Measurements from ENCODE around the gene CAPN12.

CAPN12 gene

GRCh38 chr19:38683393-38684077 lies 60.7 kb downstream of the CAPN12 start:
- H3K27ac ChIP-seq (ENCODE audit: low read depth, low read length, severe bottlenecking), result peak overlapping the region; percentile 91
- H3K9me3 ChIP-seq (ENCODE audit: control insufficient read depth, low read length), result no peaks in the 10 kb centered on the region
- H3K36me3 ChIP-seq (ENCODE audit: control insufficient read depth, insufficient read depth, low read length), result peaks cover 67% of the 10 kb centered on the region
- WGBS, 2 experiments (ENCODE audit: insufficient coverage in 2 of 2), result 37 to 40% methylated on average over 8 of the region's 10 CpGs
- peaks cover 64% of the 10 kb centered on the region for H3K4me1 ChIP-seq (ENCODE audit: control insufficient read depth, insufficient read depth, low read length, poor library complexity, severe bottlenecking)
- H3K4me3 ChIP-seq (ENCODE audit: extremely low read depth, insufficient read depth, low read length, poor library complexity, severe bottlenecking), result no peak overlapping the region

GRCh38 chr19:38682872-38683392 lies 61.3 kb downstream of the CAPN12 start:
- Histone ChIP-seq H3K4me1 (ENCODE audit: control insufficient read depth, insufficient read depth, low read length, poor library complexity, severe bottlenecking) (peaks cover 70% of the 10 kb centered on the region), H3K36me3 (ENCODE audit: control insufficient read depth, insufficient read depth, low read length) (peaks cover 68% of the 10 kb centered on the region), H3K27ac (ENCODE audit: low read depth, low read length, severe bottlenecking) (peak overlapping the region; percentile 91), H3K9me3 (ENCODE audit: control insufficient read depth, low read length) (no peaks in the 10 kb centered on the region), H3K4me3 (ENCODE audit: extremely low read depth, insufficient read depth, low read length, poor library complexity, severe bottlenecking) (no peak overlapping the region)
- 66 to 79% methylated on average over 6 of the region's 7 CpGs for WGBS, 2 experiments (ENCODE audit: insufficient coverage in 2 of 2)

GRCh38 chr19:38682195-38682867 lies 61.9 kb downstream of the CAPN12 start:
- Histone ChIP-seq H3K4me3 (ENCODE audit: extremely low read depth, insufficient read depth, low read length, poor library complexity, severe bottlenecking) (no peak overlapping the region), H3K36me3 (ENCODE audit: control insufficient read depth, insufficient read depth, low read length) (peaks cover 68% of the 10 kb centered on the region), H3K27ac (ENCODE audit: low read depth, low read length, severe bottlenecking) (peak overlapping the region; percentile 91), H3K4me1 (ENCODE audit: control insufficient read depth, insufficient read depth, low read length, poor library complexity, severe bottlenecking) (peaks cover 73% of the 10 kb centered on the region), H3K9me3 (ENCODE audit: control insufficient read depth, low read length) (no peaks in the 10 kb centered on the region)
- WGBS, 2 experiments (ENCODE audit: insufficient coverage in 2 of 2), result 91 to 95% methylated on average over 6 to 11 of the region's 11 CpGs
